ENCODE measurements around the gene NQO2. TPM values are rescaled to one million over a fixed set of nuclear protein-coding genes. Genes with fewer than 3 reads are reported as not detected.

NQO2 gene
- total and polyA plus RNA-seq, 10 donors = 16.3 to 55.1 (median 30.7) TPM

DNA sequence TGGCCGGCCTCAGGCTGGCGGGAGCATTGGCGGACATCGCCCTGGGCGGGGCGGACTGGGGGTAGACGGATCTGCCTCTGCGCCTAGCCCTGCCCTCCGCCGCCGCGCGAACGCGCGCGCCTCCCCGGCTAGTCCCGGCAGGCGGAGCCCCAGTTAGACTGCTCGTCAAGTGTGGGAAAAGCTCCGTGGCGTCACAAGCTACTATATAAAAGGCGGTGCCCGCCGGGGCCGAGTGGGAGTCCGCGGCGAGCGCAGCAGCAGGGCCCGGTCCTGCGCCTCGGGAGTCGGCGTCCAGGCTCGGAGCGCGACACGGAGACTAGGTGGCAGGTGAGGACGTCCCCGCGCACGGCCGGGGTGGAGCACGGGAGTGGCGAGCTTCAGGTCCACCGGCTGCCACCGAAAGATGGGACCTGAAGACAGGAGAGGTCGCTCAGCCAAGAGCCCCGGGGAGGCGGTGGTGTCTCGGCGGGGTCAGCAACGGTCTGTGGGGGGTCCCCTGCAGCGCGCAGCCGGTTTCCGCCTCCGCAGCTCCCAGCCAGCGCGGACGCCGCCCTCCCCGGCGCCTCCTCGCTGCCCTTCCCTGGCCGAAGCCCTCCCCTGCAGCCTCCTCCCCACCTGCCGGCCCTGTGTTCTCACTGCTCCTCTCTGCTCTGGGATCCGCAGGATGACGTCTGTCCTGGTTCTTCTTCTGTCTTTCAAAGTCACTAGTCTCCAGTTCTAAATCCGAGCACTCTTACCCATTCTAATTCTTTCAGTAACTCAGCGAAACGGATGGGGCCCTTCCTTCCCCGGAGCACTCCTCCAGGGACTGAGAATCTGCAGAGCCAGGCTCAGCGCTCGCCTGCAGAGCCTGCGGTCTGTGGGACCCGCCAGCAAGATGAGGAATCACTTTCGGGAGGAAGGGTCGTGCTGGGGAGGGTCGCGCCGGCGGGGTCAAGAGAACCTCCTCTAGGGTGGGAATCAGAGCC, 64.3 kb downstream of the NQO2 start:
- peak; percentile 99 for DNase-seq
- Histone ChIP-seq H3K4me3 (peak overlapping the region; percentile 61 to 88 (median 71)), H3K9me3 (no peaks in the 10 kb centered on the region), H3K27ac (peak overlapping the region; percentile 84 to 97 (median 96)), H3K36me3 (no peaks in the 10 kb centered on the region), H3K27me3 (replicated peaks in 1 of 7) (no peaks in the 10 kb centered on the region), H3K4me1 (peaks cover 0 to 50% (median 23%) of the 10 kb centered on the region in 6 donors)
- intact Hi-C loops (cut with DNase I; ENCODE audit: low total_unique reads) = no loop called here
- TF ChIP-seq POLR2AphosphoS5 (IDR thresholded peaks at IDR 0.05) = peak; percentile 99
- peak; percentile 87 to 98 (median 88) for TF ChIP-seq POLR2A (IDR thresholded peaks at IDR 0.05)
- TF ChIP-seq, protein P1, sequence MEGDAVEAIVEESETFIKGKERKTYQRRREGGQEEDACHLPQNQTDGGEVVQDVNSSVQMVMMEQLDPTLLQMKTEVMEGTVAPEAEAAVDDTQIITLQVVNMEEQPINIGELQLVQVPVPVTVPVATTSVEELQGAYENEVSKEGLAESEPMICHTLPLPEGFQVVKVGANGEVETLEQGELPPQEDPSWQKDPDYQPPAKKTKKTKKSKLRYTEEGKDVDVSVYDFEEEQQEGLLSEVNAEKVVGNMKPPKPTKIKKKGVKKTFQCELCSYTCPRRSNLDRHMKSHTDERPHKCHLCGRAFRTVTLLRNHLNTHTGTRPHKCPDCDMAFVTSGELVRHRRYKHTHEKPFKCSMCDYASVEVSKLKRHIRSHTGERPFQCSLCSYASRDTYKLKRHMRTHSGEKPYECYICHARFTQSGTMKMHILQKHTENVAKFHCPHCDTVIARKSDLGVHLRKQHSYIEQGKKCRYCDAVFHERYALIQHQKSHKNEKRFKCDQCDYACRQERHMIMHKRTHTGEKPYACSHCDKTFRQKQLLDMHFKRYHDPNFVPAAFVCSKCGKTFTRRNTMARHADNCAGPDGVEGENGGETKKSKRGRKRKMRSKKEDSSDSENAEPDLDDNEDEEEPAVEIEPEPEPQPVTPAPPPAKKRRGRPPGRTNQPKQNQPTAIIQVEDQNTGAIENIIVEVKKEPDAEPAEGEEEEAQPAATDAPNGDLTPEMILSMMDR (IDR thresholded peaks at IDR 0.05 in 8 of 11, conservative IDR thresholded peaks at IDR 0.05 in 3 of 11) = peak in 7 of 11 experiments; percentile 10 to 51 (median 40)
- 0 to 1% (median 0%) methylated on average over 49 to 85 of the region's 85 CpGs for WGBS, 5 donors

DNA sequence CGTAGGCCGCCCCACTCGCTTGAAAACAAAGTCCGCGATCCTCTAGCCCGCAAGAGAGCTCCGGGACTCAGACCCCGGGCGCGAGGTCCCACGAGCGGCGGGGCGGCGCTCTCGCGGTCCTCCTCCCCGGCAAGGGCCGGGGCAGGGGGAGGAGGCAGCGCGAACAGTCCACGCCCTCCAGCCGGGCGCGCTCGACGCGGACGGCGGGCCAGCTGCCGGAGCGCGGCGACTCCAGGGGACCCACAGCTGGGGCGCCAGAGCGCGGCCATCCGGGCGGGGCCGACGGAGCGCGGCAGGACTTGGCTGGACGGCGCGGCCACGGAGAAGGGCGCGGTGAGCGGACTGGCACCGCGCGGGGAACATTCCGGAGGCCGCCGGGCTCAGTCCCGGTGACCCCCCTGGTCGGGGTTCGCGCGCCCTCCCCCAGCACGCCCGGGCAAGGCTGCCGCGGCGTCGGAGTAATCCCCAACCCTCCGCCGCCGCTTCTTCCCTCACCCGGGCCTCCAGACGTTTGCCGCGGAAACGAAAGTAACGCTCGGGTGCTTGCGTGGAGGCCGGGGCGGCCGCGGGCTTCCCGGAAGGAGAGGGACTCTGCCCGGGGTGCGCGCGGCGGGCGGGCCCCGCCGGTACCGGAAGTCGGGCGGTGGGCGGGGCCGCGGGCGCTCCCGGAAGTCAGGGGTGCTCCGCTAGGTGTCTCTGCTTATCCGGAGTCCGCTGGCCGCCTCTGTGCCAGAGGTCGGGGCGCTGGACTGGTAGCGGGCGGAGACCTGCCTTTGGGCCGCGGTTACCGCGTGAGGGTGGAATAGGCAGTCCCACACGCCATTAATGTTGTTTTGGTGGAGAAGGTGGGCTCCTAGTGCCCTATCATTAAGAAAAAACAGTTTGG, 68.9 kb downstream of the NQO2 start, which contains the start of gene RIPK1:
Gene RIPK1 (plus strand): TSS at position 166 of the 886 bp plus-strand sequence. CDS start 8,330 bp downstream, outside the sequence.
- Histone ChIP-seq H3K27ac (peak within 1 kb of the TSS; percentile 100), H3K4me3 (peak within 1 kb of the TSS; percentile 63 to 92 (median 81)), H3K27me3 (replicated peaks in 1 of 7) (no peaks in the 10 kb centered on the region), H3K36me3 (peaks cover 0 to 16% (median 0%) of the 10 kb centered on the region in 6 donors), H3K4me1 (peaks cover 12 to 85% (median 54%) of the 10 kb centered on the region in 6 donors), H3K9me3 (no peaks in the 10 kb centered on the region)
- TF ChIP-seq, protein P1 (IDR thresholded peaks at IDR 0.05 in 8 of 11, conservative IDR thresholded peaks at IDR 0.05 in 3 of 11) = peak in 8 of 11 experiments; percentile 10 to 67 (median 48)
- peak; percentile 89 to 94 (median 92) for TF ChIP-seq POLR2AphosphoS5 (IDR thresholded peaks at IDR 0.05)
- TF ChIP-seq POLR2A (IDR thresholded peaks at IDR 0.05) = peak in 2 of 3 donors; percentile 48 to 68
- intact Hi-C loops (cut with DNase I; ENCODE audit: low total_unique reads) = no loop called here
- 0 to 2% (median 0%) methylated on average over 14 to 112 of the region's 112 CpGs for WGBS, 5 donors
- peak; percentile 99 for DNase-seq

Small RNA genes within 50 kb of the gene (small RNA-seq; reads per million reads assigned to genes)
- gene AL133351.4 = 0 reads per million in 4 donors

Other genes starting within 250 kb of the NQO2 start
- gene MYLK4, start 249.0 kb upstream of the NQO2 start, total RNA-seq = 1 to 10 TPM in 4 of 7 donors, under 1 TPM in 3; 0.57 to 1.9 (median 1.2) TPM
- under 1 TPM; 0.21 to 0.76 (median 0.38) TPM for gene MYLK4, start 249.0 kb upstream of the NQO2 start, polyA plus RNA-seq
- gene WRNIP1, start 234.5 kb upstream of the NQO2 start, total RNA-seq = 10 to 100 TPM; 31.4 to 39.9 (median 33.6) TPM
- 10 to 100 TPM; 41.5 to 47.7 (median 44.2) TPM for gene WRNIP1, start 234.5 kb upstream of the NQO2 start, polyA plus RNA-seq
- 100 to 1,000 TPM in 5 of 7 donors, 10 to 100 TPM in 2; 71.2 to 194 (median 106) TPM for gene SERPINB1, start 158.0 kb upstream of the NQO2 start, total RNA-seq
- gene SERPINB1, start 158.0 kb upstream of the NQO2 start, polyA plus RNA-seq = 10 to 100 TPM; 54.9 to 64.6 (median 55.0) TPM
- gene SERPINB9, start 96.6 kb upstream of the NQO2 start, total RNA-seq = 10 to 100 TPM; 43.0 to 75.7 (median 55.4) TPM
- gene SERPINB9, start 96.6 kb upstream of the NQO2 start, polyA plus RNA-seq = 10 to 100 TPM; 16.2 to 22.4 (median 17.0) TPM
- 100 to 1,000 TPM; 145 to 222 (median 188) TPM for gene SERPINB6, start 28.3 kb upstream of the NQO2 start, total RNA-seq
- gene SERPINB6, start 28.3 kb upstream of the NQO2 start, polyA plus RNA-seq = 100 to 1,000 TPM; 111 to 256 (median 193) TPM
- 10 to 100 TPM; 24.7 to 37.1 (median 29.8) TPM for gene RIPK1, start 68.6 kb downstream of the NQO2 start, total RNA-seq
- 10 to 100 TPM in 2 of 3 donors, 1 to 10 TPM in 1; 8.7 to 14.5 (median 11.5) TPM for gene RIPK1, start 68.6 kb downstream of the NQO2 start, polyA plus RNA-seq
- 10 to 100 TPM in 2 of 7 donors, 1 to 10 TPM in 5; 6.6 to 11.3 (median 9.2) TPM for gene BPHL, start 118.8 kb downstream of the NQO2 start, total RNA-seq
- 10 to 100 TPM in 2 of 3 donors, 1 to 10 TPM in 1; 8.7 to 11.0 (median 10.8) TPM for gene BPHL, start 118.8 kb downstream of the NQO2 start, polyA plus RNA-seq
- gene TUBB2A, start 157.7 kb downstream of the NQO2 start, total RNA-seq = 10 to 100 TPM in 3 of 7 donors, 1 to 10 TPM in 4; 4.3 to 13.7 (median 6.7) TPM
- 1 to 10 TPM; 4.8 to 9.1 (median 7.5) TPM for gene TUBB2A, start 157.7 kb downstream of the NQO2 start, polyA plus RNA-seq
- gene TUBB2B, start 227.8 kb downstream of the NQO2 start, total RNA-seq = 1 to 10 TPM in 2 of 7 donors, under 1 TPM in 4, not detected in 1; 0.39 to 1.6 (median 0.82) TPM
- 1 to 10 TPM; 1.0 to 2.2 (median 1.3) TPM for gene TUBB2B, start 227.8 kb downstream of the NQO2 start, polyA plus RNA-seq